HAP-1 (cell line): ENCODE measurements around the gene URI1.

ENCODE experiments used
- DNase-seq, 2 experiments: peaks; one replicate each; pipeline ENCODE4 v3.0.0-alpha.2; 2016 to 2020; ENCODE audit warnings: low spot score in 2 of 2
- H3K27me3 ChIP-seq: fragments of 250-450 bp; sonication (Bioruptor Pico); 2 replicates; pipeline ENCODE4 v1.5.1; 2020; ENCODE audit warnings: low read depth, mild to moderate bottlenecking, moderate library complexity
- H3K36me3 ChIP-seq: fragments of 250-450 bp; sonication (Bioruptor Pico); replicated peaks from 2 replicates; pipeline ENCODE4 v1.5.1; 2020; ENCODE audit warnings: mild to moderate bottlenecking
- H3K4me1 ChIP-seq: fragments of 250-450 bp; sonication (Bioruptor Pico); 2 replicates; pipeline ENCODE4 v1.5.1; 2020; ENCODE audit warnings: mild to moderate bottlenecking
- H3K4me3 ChIP-seq: fragments of 250-450 bp; sonication (Bioruptor Pico); 2 replicates; pipeline ENCODE4 v1.5.1; 2020; ENCODE audit warnings: mild to moderate bottlenecking, moderate library complexity
- H3K9me3 ChIP-seq: fragments of 250-450 bp; sonication (Bioruptor Pico); 2 replicates; pipeline ENCODE4 v1.5.1; 2020; ENCODE audit warnings: mild to moderate bottlenecking, moderate library complexity
- in situ Hi-C: fragments of 300-500 bp; cut with MboI; formaldehyde crosslinking; loops from 3 replicates; pipeline ENCODE4 v1.14.3; 2020; ENCODE audit warnings: low sequenced_read_pairs, inconsistent platforms, mixed read lengths

Gene URI1

GRCh38 chr19:29967623-29968022, 25.6 kb downstream of the URI1 start:
- in situ Hi-C loops: no loop called here
- DNase-seq: no peak
- Histone ChIP-seq H3K36me3 (no peaks in the 10 kb centered on the region), H3K9me3 (no peaks in the 10 kb centered on the region), H3K27me3 (no peaks in the 10 kb centered on the region), H3K4me1 (peaks cover 8% of the 10 kb centered on the region), H3K4me3 (no peak overlapping the region)

DNA sequence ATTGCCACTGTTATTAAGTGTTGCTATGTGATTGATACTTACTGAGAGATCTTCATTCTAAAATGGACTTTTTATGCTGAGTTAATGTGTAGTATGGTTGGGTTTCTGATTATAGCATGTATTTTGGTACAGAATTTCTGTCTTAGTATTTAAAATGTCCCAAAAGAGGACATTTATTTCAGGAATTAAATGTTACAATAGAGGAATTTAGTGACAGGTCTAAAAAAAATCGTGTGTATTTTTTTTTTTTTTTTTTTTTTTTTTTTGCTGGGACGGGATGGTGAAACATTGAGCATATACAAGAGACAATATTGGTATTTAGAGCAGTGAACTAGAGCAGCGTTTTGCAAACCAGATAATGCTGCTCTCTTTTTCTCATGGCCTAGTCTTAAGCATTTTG, 27.9 kb downstream of the URI1 start:
- Histone ChIP-seq H3K4me3 (no peak overlapping the region), H3K9me3 (no peaks in the 10 kb centered on the region), H3K4me1 (peaks cover 21% of the 10 kb centered on the region), H3K36me3 (no peaks in the 10 kb centered on the region), H3K27me3 (no peaks in the 10 kb centered on the region)
- no peak for DNase-seq
- in situ Hi-C loops: no loop called here

DNA sequence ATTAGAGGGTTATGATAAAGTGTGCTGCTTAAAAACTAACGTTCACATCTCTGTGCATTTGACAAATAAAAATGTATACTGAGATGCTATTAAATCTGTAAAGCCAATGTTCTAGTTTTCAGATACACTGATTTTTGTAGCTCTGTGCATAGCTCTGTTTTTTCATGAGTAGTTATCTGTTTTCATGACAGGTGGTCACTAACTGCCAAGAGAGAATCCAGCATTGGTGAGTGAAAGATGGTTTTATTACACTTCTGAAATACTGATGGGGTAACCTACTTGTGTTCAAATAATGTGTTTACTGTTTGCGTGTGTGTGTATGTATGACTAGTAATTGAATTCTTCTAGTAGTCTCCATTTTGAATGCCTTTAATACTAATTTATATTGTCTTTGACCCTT, 29.0 kb downstream of the URI1 start:
- no peak for DNase-seq
- in situ Hi-C loops: no loop called here
- Histone ChIP-seq H3K36me3 (no peaks in the 10 kb centered on the region), H3K4me1 (peaks cover 21% of the 10 kb centered on the region), H3K27me3 (no peaks in the 10 kb centered on the region), H3K9me3 (no peaks in the 10 kb centered on the region), H3K4me3 (no peak overlapping the region)

DNA sequence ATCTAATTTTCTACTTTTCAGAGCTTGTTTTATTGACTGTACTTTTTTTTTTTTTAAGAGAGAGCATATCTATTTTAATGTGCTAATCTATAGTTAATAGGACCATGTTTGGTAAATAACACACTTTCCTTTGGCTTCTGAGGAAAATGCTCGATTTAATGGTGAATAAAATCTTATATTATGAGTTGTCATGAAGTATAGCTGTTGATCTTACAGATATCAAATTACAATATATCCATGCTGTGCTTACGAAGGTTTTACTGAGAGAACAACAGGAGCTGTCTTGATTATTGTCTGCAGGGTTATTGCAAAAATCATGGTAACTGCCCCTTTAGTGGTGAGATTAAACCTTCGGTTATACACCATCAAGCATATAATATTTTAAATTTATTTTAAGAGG, 29.6 kb downstream of the URI1 start:
- Histone ChIP-seq H3K4me1 (peaks cover 21% of the 10 kb centered on the region), H3K4me3 (no peak overlapping the region), H3K36me3 (no peaks in the 10 kb centered on the region), H3K27me3 (no peaks in the 10 kb centered on the region), H3K9me3 (no peaks in the 10 kb centered on the region)
- DNase-seq: no peak
- in situ Hi-C loops: no loop called here

DNA sequence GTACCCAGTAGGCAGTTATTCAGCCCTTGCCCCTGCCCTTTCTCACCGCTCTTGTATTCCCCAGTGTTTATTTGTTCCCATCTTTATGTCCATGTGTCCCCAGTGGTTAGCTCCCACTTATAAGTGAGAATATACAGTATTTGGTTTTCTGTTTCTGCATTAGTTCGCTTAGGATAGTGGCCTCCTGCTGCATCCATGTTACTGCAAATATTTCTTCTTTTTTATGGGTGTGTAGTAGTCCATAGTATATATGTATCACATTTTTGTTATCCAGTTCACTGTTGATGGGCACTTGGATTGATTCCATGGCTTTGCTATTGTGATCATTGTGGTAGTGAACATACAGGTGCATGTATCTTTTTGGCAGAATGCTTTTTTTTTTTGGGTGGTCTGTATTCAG, 32.7 kb downstream of the URI1 start:
- no peak for DNase-seq
- Histone ChIP-seq H3K27me3 (no peaks in the 10 kb centered on the region), H3K4me3 (no peak overlapping the region), H3K36me3 (no peaks in the 10 kb centered on the region), H3K4me1 (peaks cover 28% of the 10 kb centered on the region), H3K9me3 (no peaks in the 10 kb centered on the region)
- in situ Hi-C loops: no loop called here

GRCh38 chr19:29976151-29976943, 34.3 kb downstream of the URI1 start:
- in situ Hi-C loops: no loop called here
- no peak overlapping the region for H3K4me3 ChIP-seq
- H3K4me1 ChIP-seq: peaks cover 31% of the 10 kb centered on the region
- H3K9me3 ChIP-seq: no peaks in the 10 kb centered on the region
- no peaks in the 10 kb centered on the region for H3K27me3 ChIP-seq
- DNase-seq: no peak
- H3K36me3 ChIP-seq: no peaks in the 10 kb centered on the region

- no peak for DNase-seq
- in situ Hi-C loops: no loop called here
- H3K4me3 ChIP-seq: no peak overlapping the region
- no peaks in the 10 kb centered on the region for H3K27me3 ChIP-seq
- no peaks in the 10 kb centered on the region for H3K9me3 ChIP-seq
- H3K4me1 ChIP-seq: peaks cover 27% of the 10 kb centered on the region
- no peaks in the 10 kb centered on the region for H3K36me3 ChIP-seq
Observed at GRCh38 chr19:29978080-29978479, 36.0 kb downstream of the URI1 start.

GRCh38 chr19:29983568-29983967, 41.5 kb downstream of the URI1 start:
- Histone ChIP-seq H3K9me3 (no peaks in the 10 kb centered on the region), H3K36me3 (peaks cover 3% of the 10 kb centered on the region; the same call in 1 of the 2 replicates), H3K4me3 (no peak overlapping the region), H3K4me1 (peaks cover 25% of the 10 kb centered on the region), H3K27me3 (no peaks in the 10 kb centered on the region)
- DNase-seq: no peak
- in situ Hi-C loops: no loop called here

DNA sequence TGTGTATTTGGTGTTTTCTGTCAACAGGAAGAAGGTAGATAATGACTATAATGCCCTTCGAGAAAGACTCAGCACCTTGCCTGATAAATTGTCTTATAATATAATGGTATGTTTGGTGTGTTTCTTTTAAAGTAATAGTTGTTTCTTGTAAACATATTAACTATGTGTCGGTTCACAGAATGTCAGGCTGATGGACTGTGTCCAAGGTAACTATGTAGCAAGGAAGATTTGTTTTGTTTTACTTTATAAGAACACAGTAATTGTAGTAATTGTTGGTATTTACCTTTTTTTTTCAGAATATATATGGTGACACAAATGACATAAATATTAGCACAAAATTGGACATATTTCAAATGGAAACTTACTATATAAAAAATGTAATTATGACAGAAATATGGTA, 43.2 kb downstream of the URI1 start:
- DNase-seq: no peak
- in situ Hi-C loops: no loop called here
- Histone ChIP-seq H3K36me3 (peaks cover 6% of the 10 kb centered on the region; the same call in 1 of the 2 replicates), H3K4me3 (no peak overlapping the region), H3K9me3 (no peaks in the 10 kb centered on the region), H3K27me3 (no peaks in the 10 kb centered on the region), H3K4me1 (peaks cover 25% of the 10 kb centered on the region)

- in situ Hi-C loops: no loop called here
- no peaks in the 10 kb centered on the region for H3K27me3 ChIP-seq
- peak in 1 of 2 experiments; percentile 27 for DNase-seq
- H3K4me1 ChIP-seq: peaks cover 13% of the 10 kb centered on the region
- no peak overlapping the region for H3K4me3 ChIP-seq
- H3K9me3 ChIP-seq: 0 out of 2 replicates have a peak, but pooled peaks cover 2% of the 10 kb centered on the region
- peaks cover 7% of the 10 kb centered on the region for H3K36me3 ChIP-seq
Observed at GRCh38 chr19:29988351-29988750, 46.3 kb downstream of the URI1 start.

DNA sequence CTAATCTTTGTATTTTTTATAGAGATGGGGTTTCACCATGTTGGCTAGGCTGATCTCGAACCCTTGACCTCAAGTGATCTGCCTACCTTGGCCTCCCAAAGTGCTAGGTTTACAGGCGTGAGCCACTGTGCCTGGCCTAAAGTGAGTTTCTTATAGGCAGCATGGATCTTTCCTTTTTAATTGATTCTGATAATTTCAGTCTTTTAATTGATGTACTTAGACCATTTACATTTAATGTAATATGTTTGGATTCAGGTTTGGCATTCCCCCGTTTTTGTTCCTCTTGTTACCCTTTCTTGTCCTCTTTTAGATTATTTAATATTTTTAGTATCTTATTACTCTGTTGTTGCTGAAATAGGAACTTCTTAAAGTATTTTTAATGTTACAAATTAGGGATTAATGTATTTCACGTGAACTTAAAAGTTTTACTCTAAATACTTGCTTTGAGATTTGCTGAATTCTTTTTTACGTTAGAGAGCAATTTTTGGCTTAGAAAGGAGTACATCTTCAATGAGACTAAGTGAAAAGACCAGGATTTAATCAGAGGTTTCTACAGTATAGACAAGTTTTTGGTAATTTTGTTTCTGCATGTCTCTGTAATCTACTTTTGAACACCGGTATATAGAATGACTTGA, 50.3 kb downstream of the URI1 start:
- DNase-seq: no peak
- in situ Hi-C loops: no loop called here
- peaks cover 8% of the 10 kb centered on the region for H3K9me3 ChIP-seq
- H3K36me3 ChIP-seq: peaks cover 14% of the 10 kb centered on the region
- no peak overlapping the region for H3K4me3 ChIP-seq
- no peaks in the 10 kb centered on the region for H3K27me3 ChIP-seq
- no peaks in the 10 kb centered on the region for H3K4me1 ChIP-seq

DNA sequence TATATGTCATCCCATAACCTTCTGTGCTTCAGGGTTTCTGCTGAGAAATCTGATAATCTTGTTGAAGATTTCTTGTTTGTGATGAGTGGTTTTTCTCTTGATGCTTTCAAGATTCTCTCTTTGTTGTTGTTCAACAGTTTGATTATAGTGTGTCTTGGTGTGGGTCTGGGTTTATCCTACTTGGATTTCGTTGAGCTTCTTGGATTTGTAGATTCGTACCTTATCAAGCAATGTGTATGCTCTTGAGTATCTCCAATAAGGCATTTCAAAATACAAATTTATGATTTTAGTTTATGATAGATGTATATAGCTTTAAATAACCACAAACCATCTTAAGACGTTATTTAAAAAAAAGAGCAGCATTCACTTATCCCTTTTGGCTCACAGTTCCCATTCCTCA, 57.5 kb downstream of the URI1 start:
- no peak for DNase-seq
- Histone ChIP-seq H3K27me3 (no peaks in the 10 kb centered on the region), H3K9me3 (peaks cover 6% of the 10 kb centered on the region), H3K36me3 (0 out of 2 replicates have a peak, but pooled peaks cover 9% of the 10 kb centered on the region), H3K4me1 (peaks cover 34% of the 10 kb centered on the region), H3K4me3 (no peak overlapping the region)
- in situ Hi-C loops: no loop called here

GRCh38 chr19:30000862-30001261, 58.8 kb downstream of the URI1 start:
- no peak overlapping the region for H3K4me3 ChIP-seq
- in situ Hi-C loops: no loop called here
- no peaks in the 10 kb centered on the region for H3K27me3 ChIP-seq
- 0 out of 2 replicates have a peak, but pooled peaks cover 8% of the 10 kb centered on the region for H3K36me3 ChIP-seq
- H3K9me3 ChIP-seq: peaks cover 6% of the 10 kb centered on the region
- no peak for DNase-seq
- H3K4me1 ChIP-seq: peaks cover 39% of the 10 kb centered on the region

- in situ Hi-C loops: no loop called here
- H3K36me3 ChIP-seq: 0 out of 2 replicates have a peak, but pooled peaks cover 3% of the 10 kb centered on the region
- peak in 1 of 2 experiments; percentile 66 for DNase-seq
Observed at GRCh38 chr19:30001301-30001700, 59.3 kb downstream of the URI1 start.

More at GRCh38 chr19:30001301-30001700, 59.3 kb downstream of the URI1 start:
- H3K4me3 ChIP-seq: no peak overlapping the region
- peaks cover 39% of the 10 kb centered on the region for H3K4me1 ChIP-seq
- H3K27me3 ChIP-seq: no peaks in the 10 kb centered on the region
- peaks cover 3% of the 10 kb centered on the region for H3K9me3 ChIP-seq
